Activated naive CD8-positive, alpha-beta T cell treated with anti-CD3 and anti-CD28 coated beads, Interleukin-2, amount 50 U/mL, for 24 hours (primary cell): Measurements from ENCODE around the gene ABLIM2.

Experiments used
- ATAC-seq: fragments of 150-1000 bp; cut with Tn5 transposase; one replicate; pipeline ENCODE4 v1.10.0; 2021
- DNase-seq: peaks from one replicate; pipeline ENCODE4 v3.0.0; 2021
- H3K27ac Mint-ChIP-seq: one replicate; pipeline ENCODE4 v1.8.0; 2021; ENCODE audit warnings: mild to moderate bottlenecking, mixed read lengths
- H3K27me3 Mint-ChIP-seq: one replicate; pipeline ENCODE4 v1.8.0; 2021; ENCODE audit warnings: mixed read lengths
- H3K36me3 Mint-ChIP-seq: one replicate; pipeline ENCODE4 v1.8.0; 2021; ENCODE audit warnings: low read depth, mixed read lengths
- H3K4me1 Mint-ChIP-seq: one replicate; pipeline ENCODE4 v1.8.0; 2021; ENCODE audit warnings: mixed read lengths
- H3K4me3 Mint-ChIP-seq: one replicate; pipeline ENCODE4 v1.8.0; 2021; ENCODE audit warnings: mild to moderate bottlenecking, moderate library complexity, mixed read lengths
- H3K9me3 Mint-ChIP-seq: one replicate; pipeline ENCODE4 v1.8.0; 2021; ENCODE audit warnings: mixed read lengths

The ABLIM2 gene

DNA sequence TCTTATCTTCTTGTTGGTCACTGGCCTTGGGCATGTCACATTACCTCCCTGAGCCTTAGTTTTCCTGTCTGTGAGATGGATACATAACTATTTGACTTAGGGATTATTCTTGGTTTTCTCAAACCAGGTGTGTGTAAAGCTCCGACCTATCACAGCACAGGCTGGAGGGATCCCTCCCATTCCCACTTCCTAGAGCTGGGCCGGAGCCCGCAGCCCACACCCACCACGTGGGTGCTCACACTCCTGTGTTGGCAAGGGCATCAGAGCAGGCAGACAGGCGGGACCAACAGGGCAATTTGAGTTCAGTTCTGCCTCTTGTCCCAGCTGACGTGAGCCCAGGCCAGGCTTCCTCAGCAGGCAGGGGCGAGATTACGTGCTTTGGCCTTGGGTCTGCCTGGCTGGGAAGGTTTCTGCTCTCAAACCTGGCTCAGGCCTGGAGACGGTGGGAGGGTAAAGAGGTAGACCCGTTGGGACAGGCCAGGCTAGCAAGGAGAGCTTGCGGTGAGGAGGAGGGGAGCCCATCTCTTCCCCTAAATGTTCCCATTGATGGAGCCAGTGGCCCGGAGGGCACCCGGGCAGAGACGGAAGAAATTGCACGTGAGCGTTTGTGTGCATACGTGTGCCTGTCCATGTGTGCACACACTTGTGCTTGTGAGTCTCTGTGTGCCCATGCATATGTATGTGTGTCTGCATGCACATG, 39.7 kb upstream of the ABLIM2 start:
- no peaks in the 10 kb centered on the region for H3K9me3 Mint-ChIP-seq
- peak overlapping the region; percentile 26 for H3K27ac Mint-ChIP-seq
- no peaks in the 10 kb centered on the region for H3K27me3 Mint-ChIP-seq
- H3K4me1 Mint-ChIP-seq: peaks cover 45% of the 10 kb centered on the region
- DNase-seq (no peak), ATAC-seq (peak; percentile 0)
- peak overlapping the region; percentile 82 for H3K4me3 Mint-ChIP-seq
- no peaks in the 10 kb centered on the region for H3K36me3 Mint-ChIP-seq

DNA sequence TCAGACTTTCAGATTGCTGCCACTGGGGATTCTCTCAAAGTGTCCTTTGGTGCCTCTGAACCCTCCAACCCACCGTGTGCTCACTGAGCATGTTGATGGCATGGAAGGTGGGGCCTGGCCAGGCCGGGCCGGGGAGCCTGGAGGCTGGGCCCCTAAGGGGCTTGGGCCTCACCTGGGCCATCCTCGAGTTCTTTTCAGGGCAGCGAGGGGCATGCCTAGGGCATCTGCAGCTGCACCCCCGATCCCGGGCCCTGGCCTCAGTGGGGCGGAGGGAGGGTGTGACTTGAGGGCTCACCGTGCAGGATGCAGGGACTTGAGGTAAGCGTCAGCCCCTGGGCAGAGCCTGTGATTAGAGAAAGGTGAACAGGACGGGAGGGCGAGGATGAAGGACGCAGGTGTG, 38.9 kb upstream of the ABLIM2 start:
- ATAC-seq: no peak
- Mint-ChIP-seq H3K27ac (no peak overlapping the region), H3K27me3 (no peaks in the 10 kb centered on the region), H3K4me3 (no peak overlapping the region), H3K9me3 (no peaks in the 10 kb centered on the region), H3K36me3 (no peaks in the 10 kb centered on the region), H3K4me1 (peaks cover 45% of the 10 kb centered on the region)
- no peak for DNase-seq

DNA sequence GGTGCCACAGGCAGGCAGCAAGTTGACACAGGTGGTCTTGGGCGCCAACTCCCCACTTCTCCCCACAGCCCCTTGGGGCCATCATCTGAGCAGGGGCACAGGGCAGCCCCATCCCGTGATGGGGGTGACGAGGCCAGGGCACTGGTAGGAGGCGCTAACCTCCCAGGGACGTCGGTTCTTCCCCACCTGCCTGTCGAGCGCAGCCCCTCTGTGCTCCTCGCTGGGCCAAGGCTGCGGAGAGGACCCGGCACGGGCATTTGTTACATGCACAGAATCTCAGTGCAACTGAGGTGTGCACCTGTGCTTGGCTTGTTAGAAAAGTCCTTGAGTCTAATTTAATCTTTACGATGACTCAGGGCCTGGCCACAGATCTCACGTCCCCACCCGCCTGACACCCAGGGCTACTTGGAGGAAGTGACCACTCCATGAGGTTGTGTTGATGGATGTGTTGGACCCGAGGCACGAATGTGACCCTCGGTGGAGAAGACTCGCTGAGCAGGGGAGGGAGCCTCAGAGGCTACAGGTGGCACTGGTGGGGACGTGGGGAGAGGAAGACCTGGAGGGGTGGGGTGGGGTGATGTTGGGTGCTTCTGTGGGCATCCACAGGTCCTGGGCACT, 37.3 kb upstream of the ABLIM2 start:
- Mint-ChIP-seq H3K9me3 (no peaks in the 10 kb centered on the region), H3K27ac (no peak overlapping the region), H3K36me3 (no peaks in the 10 kb centered on the region), H3K4me1 (peaks cover 34% of the 10 kb centered on the region), H3K4me3 (no peak overlapping the region), H3K27me3 (no peaks in the 10 kb centered on the region)
- no peak for DNase-seq
- ATAC-seq: no peak

GRCh38 chr4:8195431-8195830, 36.8 kb upstream of the ABLIM2 start:
- H3K4me3 Mint-ChIP-seq: no peak overlapping the region
- no peaks in the 10 kb centered on the region for H3K9me3 Mint-ChIP-seq
- H3K27me3 Mint-ChIP-seq: no peaks in the 10 kb centered on the region
- ATAC-seq: no peak
- DNase-seq: no peak
- peaks cover 29% of the 10 kb centered on the region for H3K4me1 Mint-ChIP-seq
- no peaks in the 10 kb centered on the region for H3K36me3 Mint-ChIP-seq
- no peak overlapping the region for H3K27ac Mint-ChIP-seq

DNA sequence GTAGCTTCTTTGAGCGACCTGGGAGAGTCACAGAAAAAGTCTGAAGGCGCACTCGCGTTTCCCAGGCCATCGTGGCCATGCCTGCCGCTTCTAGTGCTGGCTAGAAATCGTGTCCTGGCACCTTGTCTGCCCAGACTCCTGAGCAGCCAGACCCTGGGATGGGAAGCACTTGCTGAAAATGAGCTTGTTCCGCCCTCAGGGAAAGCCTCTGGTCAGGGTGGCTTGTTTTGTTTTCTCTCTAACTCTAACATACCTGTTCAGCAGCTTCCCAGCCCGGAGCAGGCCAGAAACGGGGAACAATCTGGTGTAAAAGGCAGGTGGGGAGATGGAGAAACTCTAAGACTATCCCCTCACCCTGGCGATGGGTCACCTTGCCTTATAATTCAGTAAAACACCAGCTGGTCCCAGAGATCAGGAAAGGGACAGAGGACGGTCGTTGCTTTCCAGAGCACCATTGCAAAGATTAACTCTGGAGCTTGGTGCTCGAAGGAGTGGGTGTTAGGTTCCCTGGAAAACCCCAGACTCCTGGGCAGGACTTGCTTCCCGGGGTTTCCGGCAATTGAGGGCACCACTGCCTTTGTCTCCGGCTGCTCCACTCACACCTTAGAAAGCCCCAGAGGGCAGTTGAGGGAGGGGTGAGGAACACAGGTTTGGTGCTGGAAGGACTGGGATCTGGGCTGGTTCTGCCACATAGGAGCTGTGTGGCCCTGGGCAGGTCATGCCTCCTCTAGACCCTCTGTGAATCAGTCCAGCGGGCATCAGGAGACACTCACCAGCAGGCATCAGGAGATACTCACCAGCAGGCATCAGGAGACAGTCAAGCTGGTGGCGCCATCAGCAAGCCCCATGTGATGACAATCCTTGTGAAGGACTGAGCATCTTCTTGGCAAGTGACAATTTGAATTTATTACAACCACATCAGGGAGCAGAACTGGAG, 36.0 kb upstream of the ABLIM2 start:
- H3K4me1 Mint-ChIP-seq: peaks cover 22% of the 10 kb centered on the region
- no peaks in the 10 kb centered on the region for H3K27me3 Mint-ChIP-seq
- no peaks in the 10 kb centered on the region for H3K36me3 Mint-ChIP-seq
- H3K27ac Mint-ChIP-seq: no peak overlapping the region
- H3K9me3 Mint-ChIP-seq: no peaks in the 10 kb centered on the region
- DNase-seq (no peak), ATAC-seq (no peak)
- H3K4me3 Mint-ChIP-seq: no peak overlapping the region

GRCh38 chr4:8192748-8193738, 34.4 kb upstream of the ABLIM2 start:
- Mint-ChIP-seq H3K4me1 (peaks cover 10% of the 10 kb centered on the region), H3K36me3 (no peaks in the 10 kb centered on the region), H3K27me3 (no peaks in the 10 kb centered on the region), H3K9me3 (no peaks in the 10 kb centered on the region), H3K27ac (no peak overlapping the region), H3K4me3 (no peak overlapping the region)
- DNase-seq (peak; percentile 30), ATAC-seq (peak; percentile 37)

DNA sequence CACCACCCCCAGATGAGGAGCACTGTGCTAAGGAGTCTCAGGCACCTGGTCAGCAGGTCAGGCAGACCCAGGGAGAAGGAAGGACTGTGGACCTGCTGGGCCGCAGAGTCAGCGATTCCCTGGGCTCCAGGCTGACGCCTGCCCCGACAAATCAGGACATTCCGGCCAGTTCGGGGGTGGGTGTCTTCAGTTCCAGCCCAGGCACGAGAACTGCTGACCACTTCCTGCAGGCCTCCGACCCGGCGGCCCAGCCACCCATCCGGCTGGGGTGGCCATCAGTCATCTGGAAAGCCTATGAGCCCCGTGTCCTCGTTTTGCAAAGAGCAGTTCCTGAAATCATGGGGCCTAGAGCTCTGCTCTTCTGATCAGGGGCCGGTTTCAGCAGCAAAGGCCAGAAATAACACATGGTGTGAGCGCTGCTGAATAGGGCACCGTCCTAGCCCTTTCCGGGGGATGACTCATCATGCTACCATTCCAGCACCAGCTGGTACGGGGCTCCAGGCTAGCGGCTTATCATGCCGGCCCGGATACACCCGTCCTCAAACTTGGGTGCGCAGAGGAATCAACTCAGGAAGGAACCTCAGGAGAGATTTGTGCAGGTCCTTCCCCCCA, 32.6 kb upstream of the ABLIM2 start:
- Mint-ChIP-seq H3K4me3 (no peak overlapping the region), H3K27ac (no peak overlapping the region), H3K4me1 (peaks cover 9% of the 10 kb centered on the region), H3K9me3 (no peaks in the 10 kb centered on the region), H3K27me3 (peaks cover under 1% of the 10 kb centered on the region), H3K36me3 (no peaks in the 10 kb centered on the region)
- DNase-seq (no peak), ATAC-seq (no peak)

DNA sequence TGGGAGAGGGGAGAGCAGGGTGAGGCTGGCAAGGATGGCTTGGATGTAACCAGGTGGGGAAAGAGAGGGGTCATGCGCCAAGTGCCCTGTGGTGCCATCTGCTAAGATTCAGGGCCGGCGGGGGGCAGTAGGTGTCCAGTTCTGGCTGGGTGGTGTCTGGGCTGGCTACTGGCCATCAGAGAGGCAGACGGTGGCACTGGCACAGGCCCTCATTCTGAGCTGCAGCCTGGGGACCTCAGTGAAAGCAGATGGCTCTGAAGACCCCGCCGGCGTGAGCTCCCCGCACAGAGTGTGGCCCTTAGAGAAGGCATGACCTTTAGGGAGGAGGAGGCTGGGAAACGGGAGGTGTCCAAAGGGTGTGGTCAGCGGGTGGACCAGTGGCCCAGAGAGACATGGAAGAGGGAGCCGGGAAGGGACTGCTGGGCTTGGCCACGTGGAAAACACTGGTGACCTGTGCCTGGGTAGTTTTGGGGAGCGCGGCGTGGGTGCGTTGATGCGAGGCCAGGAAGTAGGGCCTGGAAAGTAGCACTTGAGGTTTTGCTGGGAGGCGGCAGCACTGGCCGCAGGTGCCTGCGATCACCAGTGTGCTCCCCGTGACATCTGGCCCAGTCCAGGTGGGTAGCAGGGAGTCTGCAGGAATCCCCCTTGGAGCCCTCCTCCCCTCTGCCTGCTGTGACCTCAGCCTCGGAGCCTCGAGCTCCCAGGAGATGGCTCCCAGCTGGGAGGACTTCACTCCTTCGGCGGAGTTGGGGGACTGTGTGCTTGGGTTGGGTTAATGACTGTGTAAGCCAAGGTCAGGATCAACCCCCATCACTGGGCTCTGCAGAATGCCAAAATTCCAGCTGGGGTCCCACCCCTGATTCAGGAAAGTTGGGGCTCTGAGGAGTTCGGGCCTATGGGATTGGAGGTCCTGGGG, 31.2 kb upstream of the ABLIM2 start:
- no peak overlapping the region for H3K27ac Mint-ChIP-seq
- H3K4me1 Mint-ChIP-seq: peaks cover 9% of the 10 kb centered on the region
- no peak for ATAC-seq
- no peak for DNase-seq
- H3K9me3 Mint-ChIP-seq: no peaks in the 10 kb centered on the region
- H3K27me3 Mint-ChIP-seq: peaks cover 1% of the 10 kb centered on the region
- no peaks in the 10 kb centered on the region for H3K36me3 Mint-ChIP-seq
- no peak overlapping the region for H3K4me3 Mint-ChIP-seq

DNA sequence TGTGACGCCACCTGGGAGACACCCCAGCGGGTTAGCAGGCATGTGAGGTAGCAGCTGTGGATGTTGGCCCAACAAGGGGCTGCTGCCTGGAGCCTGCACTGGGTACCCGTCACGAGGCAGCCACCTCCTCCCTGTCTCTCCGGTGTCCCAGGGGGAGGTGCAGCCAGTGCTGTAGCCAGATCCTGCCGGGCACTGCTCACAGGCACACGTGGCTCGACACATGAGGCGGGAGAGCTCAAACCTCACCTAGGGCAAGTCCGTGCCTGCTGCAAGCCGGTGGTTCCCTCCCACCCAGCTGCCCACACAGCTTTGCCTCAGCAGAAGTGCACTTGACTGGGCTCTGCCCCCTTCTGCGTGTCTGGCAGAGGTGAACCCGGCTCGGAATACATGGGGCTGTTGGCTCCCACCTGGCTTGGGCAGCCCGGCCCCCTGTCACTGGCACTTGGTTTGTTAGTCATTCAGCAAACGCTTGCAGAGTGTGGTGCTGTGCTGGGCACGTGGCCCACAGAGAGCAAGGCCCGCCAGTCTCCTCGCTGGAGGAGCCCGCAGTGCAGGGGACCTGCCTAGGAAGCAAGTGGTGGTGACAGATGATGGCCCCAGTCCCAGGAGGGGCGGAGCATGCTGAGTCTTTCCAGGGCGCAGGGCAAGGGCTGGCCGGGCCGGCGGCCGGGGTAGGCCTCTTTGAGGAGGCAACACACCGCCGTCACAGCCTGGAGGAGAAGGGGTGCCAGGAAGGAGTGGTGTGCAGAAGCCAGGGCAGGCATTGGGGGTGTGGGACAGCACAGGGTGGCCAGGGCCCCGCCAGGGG, 30.3 kb upstream of the ABLIM2 start:
- Mint-ChIP-seq H3K27me3 (peaks cover 1% of the 10 kb centered on the region), H3K4me3 (no peak overlapping the region), H3K36me3 (no peaks in the 10 kb centered on the region), H3K27ac (no peak overlapping the region), H3K4me1 (peaks cover 9% of the 10 kb centered on the region), H3K9me3 (no peaks in the 10 kb centered on the region)
- ATAC-seq: no peak
- DNase-seq: no peak

GRCh38 chr4:8188085-8188484, 29.5 kb upstream of the ABLIM2 start:
- Mint-ChIP-seq H3K27me3 (peaks cover 1% of the 10 kb centered on the region), H3K27ac (no peak overlapping the region), H3K36me3 (no peaks in the 10 kb centered on the region), H3K4me1 (peaks cover 6% of the 10 kb centered on the region), H3K9me3 (no peaks in the 10 kb centered on the region), H3K4me3 (no peak overlapping the region)
- DNase-seq (no peak), ATAC-seq (no peak)

DNA sequence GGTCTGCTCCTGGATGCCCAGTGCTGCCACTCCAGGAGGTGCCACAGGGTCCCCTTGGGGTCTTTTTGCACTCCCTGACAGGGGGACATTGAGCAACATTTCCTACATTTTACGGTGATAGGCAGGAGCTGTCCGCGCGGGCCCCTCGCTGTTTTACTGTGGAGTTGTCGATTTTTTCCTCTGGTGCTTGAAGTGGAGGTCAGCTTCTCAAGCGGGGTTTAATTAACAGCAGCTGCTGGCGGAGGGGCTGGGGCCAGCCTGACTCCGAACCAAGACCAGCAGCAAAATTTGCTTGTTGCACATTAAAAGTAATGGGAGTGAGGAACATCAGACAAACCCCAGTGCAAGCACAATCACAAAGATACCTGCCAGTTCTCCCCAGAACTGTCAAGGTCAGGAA, 27.3 kb upstream of the ABLIM2 start:
- Mint-ChIP-seq H3K4me1 (no peaks in the 10 kb centered on the region), H3K36me3 (no peaks in the 10 kb centered on the region), H3K4me3 (no peak overlapping the region), H3K27me3 (peaks cover 1% of the 10 kb centered on the region), H3K9me3 (no peaks in the 10 kb centered on the region), H3K27ac (no peak overlapping the region)
- ATAC-seq (no peak), DNase-seq (no peak)

DNA sequence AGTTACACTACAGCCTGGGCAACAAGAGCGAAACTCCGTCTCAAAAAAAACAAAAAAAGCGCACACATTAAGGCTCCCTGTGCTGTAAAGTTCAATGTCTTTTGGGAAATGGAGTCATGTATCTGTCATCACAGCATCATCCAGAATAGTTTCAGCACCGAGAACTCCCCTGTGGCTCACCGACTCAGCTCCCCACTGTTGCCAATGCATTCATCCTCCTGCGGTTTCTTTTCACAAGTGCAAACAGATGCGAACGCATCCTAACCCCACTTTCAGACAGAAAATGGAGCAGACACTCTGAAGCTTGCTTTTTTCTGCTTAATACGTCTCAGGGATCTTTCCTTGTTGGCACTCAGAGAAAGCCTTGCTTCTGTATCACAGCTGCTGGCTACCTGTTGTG, 26.7 kb upstream of the ABLIM2 start:
- DNase-seq: no peak
- Mint-ChIP-seq H3K4me1 (no peaks in the 10 kb centered on the region), H3K36me3 (no peaks in the 10 kb centered on the region), H3K9me3 (no peaks in the 10 kb centered on the region), H3K27ac (no peak overlapping the region), H3K4me3 (no peak overlapping the region), H3K27me3 (peaks cover 1% of the 10 kb centered on the region)
- no peak for ATAC-seq
